ENCODE measurements around the gene RELA. TPM values are rescaled to one million over a fixed set of nuclear protein-coding genes. Genes with fewer than 3 reads are reported as not detected.

The RELA gene
- total and polyA plus RNA-seq, 2 of the 13 experiments (the other 11 are each of a cell fraction or from before 2014, with no cell fraction given) = 21.4 to 40.5 TPM

DNA sequence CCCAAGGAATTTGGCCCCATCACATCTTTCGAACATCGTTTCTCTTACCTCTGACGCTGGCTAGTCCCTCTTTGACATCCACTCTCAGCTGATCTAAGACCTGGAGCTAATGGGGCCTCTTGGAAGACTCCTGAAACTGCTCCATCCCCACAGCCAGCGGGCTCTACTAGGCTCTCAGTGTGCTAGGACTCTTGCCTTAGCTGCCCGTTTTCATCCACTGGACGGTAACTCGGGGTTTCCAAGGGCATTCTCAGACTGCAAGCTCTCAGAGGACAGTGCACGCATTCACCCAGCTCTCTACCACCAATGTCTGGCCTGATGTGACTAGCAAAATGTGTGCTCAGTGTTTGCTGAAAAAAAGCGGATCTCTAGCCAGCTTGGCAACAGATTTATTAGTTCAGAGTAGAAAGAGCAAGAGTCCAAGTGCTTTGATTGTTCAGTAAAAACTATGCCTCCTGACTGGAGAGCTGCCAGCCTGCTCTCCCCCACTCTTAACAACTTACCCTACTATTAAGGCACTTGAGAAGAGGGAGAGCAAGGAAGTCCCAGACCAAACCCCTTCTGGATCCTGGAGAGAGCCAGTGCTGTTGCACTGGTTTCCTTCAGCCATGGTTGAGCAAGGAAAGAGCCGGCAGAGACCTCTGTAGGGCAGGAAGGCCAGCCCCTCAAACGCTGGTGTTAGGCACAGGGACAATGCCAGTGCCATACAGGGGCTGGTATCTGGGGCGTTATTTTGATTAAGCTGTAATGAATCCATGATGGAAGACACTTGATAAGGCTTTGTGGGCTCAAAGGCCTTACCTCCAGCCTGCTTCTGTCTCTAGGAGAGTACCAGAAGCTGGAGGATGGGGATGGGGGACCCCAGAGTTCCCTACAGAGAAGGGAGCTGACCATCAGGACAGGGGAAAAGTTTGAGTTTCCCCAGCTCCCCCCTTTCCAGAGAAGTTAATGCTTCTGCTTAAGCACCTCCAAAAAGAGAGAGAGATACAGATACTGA lies 9.2 kb downstream of the RELA start (continued):
- TF ChIP-seq ZNF383 (CRISPR knock-in tag; IDR thresholded peaks at IDR 0.05; ENCODE audit: borderline replicate concordance) (no peak), ASH2L (IDR thresholded peaks at IDR 0.05; ENCODE audit: insufficient read length, low read depth, low read length) (peak; percentile 55), ZNF790 (CRISPR knock-in tag; IDR thresholded peaks at IDR 0.05; ENCODE audit: borderline replicate concordance) (no peak), ZNF605 (CRISPR knock-in tag; IDR thresholded peaks at IDR 0.05) (no peak), GATAD2A (CRISPR knock-in tag; IDR thresholded peaks at IDR 0.05) (no peak; the same call in 1 of the 2 replicates), PTBP1 (IDR thresholded peaks at IDR 0.05; ENCODE audit: low read depth, low read length, poor library complexity, severe bottlenecking) (no peak), PRMT3 (CRISPR knock-in tag; IDR thresholded peaks at IDR 0.05; ENCODE audit: borderline replicate concordance, low read depth) (no peak), SP5 (CRISPR knock-in tag; IDR thresholded peaks at IDR 0.05; ENCODE audit: borderline replicate concordance, low read depth) (no peak), BORCS8-MEF2B (CRISPR knock-in tag; IDR thresholded peaks at IDR 0.05) (no peak), ESRRA (CRISPR knock-in tag; IDR thresholded peaks at IDR 0.05; ENCODE audit: low read depth) (0 out of 2 replicates have a peak, but pooled peaks have one; percentile 19), ATF1 (CRISPR knock-in tag; IDR thresholded peaks at IDR 0.05) (0 out of 2 replicates have a peak, but pooled peaks have one; percentile 11), ZNF672 (CRISPR knock-in tag; IDR thresholded peaks at IDR 0.05) (no peak), ZNF629 (CRISPR knock-in tag; conservative IDR thresholded peaks at IDR 0.05) (no peak)
- TF ChIP-seq, protein P1, sequence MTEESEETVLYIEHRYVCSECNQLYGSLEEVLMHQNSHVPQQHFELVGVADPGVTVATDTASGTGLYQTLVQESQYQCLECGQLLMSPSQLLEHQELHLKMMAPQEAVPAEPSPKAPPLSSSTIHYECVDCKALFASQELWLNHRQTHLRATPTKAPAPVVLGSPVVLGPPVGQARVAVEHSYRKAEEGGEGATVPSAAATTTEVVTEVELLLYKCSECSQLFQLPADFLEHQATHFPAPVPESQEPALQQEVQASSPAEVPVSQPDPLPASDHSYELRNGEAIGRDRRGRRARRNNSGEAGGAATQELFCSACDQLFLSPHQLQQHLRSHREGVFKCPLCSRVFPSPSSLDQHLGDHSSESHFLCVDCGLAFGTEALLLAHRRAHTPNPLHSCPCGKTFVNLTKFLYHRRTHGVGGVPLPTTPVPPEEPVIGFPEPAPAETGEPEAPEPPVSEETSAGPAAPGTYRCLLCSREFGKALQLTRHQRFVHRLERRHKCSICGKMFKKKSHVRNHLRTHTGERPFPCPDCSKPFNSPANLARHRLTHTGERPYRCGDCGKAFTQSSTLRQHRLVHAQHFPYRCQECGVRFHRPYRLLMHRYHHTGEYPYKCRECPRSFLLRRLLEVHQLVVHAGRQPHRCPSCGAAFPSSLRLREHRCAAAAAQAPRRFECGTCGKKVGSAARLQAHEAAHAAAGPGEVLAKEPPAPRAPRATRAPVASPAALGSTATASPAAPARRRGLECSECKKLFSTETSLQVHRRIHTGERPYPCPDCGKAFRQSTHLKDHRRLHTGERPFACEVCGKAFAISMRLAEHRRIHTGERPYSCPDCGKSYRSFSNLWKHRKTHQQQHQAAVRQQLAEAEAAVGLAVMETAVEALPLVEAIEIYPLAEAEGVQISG (CRISPR knock-in tag; IDR thresholded peaks at IDR 0.05) = no peak
- TF ChIP-seq, protein P2, sequence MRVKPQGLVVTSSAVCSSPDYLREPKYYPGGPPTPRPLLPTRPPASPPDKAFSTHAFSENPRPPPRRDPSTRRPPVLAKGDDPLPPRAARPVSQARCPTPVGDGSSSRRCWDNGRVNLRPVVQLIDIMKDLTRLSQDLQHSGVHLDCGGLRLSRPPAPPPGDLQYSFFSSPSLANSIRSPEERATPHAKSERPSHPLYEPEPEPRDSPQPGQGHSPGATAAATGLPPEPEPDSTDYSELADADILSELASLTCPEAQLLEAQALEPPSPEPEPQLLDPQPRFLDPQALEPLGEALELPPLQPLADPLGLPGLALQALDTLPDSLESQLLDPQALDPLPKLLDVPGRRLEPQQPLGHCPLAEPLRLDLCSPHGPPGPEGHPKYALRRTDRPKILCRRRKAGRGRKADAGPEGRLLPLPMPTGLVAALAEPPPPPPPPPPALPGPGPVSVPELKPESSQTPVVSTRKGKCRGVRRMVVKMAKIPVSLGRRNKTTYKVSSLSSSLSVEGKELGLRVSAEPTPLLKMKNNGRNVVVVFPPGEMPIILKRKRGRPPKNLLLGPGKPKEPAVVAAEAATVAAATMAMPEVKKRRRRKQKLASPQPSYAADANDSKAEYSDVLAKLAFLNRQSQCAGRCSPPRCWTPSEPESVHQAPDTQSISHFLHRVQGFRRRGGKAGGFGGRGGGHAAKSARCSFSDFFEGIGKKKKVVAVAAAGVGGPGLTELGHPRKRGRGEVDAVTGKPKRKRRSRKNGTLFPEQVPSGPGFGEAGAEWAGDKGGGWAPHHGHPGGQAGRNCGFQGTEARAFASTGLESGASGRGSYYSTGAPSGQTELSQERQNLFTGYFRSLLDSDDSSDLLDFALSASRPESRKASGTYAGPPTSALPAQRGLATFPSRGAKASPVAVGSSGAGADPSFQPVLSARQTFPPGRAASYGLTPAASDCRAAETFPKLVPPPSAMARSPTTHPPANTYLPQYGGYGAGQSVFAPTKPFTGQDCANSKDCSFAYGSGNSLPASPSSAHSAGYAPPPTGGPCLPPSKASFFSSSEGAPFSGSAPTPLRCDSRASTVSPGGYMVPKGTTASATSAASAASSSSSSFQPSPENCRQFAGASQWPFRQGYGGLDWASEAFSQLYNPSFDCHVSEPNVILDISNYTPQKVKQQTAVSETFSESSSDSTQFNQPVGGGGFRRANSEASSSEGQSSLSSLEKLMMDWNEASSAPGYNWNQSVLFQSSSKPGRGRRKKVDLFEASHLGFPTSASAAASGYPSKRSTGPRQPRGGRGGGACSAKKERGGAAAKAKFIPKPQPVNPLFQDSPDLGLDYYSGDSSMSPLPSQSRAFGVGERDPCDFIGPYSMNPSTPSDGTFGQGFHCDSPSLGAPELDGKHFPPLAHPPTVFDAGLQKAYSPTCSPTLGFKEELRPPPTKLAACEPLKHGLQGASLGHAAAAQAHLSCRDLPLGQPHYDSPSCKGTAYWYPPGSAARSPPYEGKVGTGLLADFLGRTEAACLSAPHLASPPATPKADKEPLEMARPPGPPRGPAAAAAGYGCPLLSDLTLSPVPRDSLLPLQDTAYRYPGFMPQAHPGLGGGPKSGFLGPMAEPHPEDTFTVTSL (CRISPR knock-in tag; IDR thresholded peaks at IDR 0.05; ENCODE audit: borderline replicate concordance) = no peak
- TF ChIP-seq, protein P3, sequence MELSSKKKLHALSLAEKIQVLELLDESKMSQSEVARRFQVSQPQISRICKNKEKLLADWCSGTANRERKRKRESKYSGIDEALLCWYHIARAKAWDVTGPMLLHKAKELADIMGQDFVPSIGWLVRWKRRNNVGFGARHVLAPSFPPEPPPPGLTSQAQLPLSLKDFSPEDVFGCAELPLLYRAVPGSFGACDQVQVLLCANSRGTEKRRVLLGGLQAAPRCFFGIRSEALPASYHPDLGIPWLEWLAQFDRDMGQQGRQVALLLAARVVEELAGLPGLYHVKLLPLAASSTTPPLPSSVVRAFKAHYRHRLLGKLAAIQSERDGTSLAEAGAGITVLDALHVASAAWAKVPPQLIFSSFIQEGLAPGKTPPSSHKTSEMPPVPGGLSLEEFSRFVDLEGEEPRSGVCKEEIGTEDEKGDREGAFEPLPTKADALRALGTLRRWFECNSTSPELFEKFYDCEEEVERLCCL (CRISPR knock-in tag; IDR thresholded peaks at IDR 0.05; ENCODE audit: borderline replicate concordance) = no peak
- TF ChIP-seq, protein P4, sequence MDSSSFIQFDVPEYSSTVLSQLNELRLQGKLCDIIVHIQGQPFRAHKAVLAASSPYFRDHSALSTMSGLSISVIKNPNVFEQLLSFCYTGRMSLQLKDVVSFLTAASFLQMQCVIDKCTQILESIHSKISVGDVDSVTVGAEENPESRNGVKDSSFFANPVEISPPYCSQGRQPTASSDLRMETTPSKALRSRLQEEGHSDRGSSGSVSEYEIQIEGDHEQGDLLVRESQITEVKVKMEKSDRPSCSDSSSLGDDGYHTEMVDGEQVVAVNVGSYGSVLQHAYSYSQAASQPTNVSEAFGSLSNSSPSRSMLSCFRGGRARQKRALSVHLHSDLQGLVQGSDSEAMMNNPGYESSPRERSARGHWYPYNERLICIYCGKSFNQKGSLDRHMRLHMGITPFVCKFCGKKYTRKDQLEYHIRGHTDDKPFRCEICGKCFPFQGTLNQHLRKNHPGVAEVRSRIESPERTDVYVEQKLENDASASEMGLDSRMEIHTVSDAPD (CRISPR knock-in tag; IDR thresholded peaks at IDR 0.05) = no peak

All from HepG2 (cell line).